HG03521 (cell line): ENCODE measurements around the gene PRMT7.

ENCODE experiments used
- ATAC-seq: cut with Tn5 transposase; IDR thresholded peaks from one replicate; pipeline ENCODE4 v1.9.1; 2021; ENCODE audit warnings: mild to moderate bottlenecking, moderate library complexity; ENCODE audit not compliant: unreplicated experiment

The PRMT7 gene

GRCh38 chr16:68387301-68387700 is 76.5 kb downstream of the PRMT7 start:
- no peak for ATAC-seq

- ATAC-seq, result no peak
These were observed 77.3 kb downstream of the PRMT7 start for GRCh38 chr16:68388124-68388523.

GRCh38 chr16:68389006-68389405 is 78.2 kb downstream of the PRMT7 start:
- ATAC-seq, result no peak

- ATAC-seq, result no peak
These were observed 79.0 kb downstream of the PRMT7 start for GRCh38 chr16:68389750-68390371.

GRCh38 chr16:68393333-68393732 is 82.5 kb downstream of the PRMT7 start:
- ATAC-seq, result no peak

- ATAC-seq, result no peak
These were observed 84.5 kb downstream of the PRMT7 start for GRCh38 chr16:68395167-68395786.

- no peak for ATAC-seq
These were observed 85.0 kb downstream of the PRMT7 start for GRCh38 chr16:68395815-68396214.

- ATAC-seq, result no peak
These were observed 85.7 kb downstream of the PRMT7 start for GRCh38 chr16:68396481-68396880.

- ATAC-seq, result no peak
These were observed 86.9 kb downstream of the PRMT7 start for GRCh38 chr16:68397710-68398201.

GRCh38 chr16:68399456-68399855 is 88.6 kb downstream of the PRMT7 start:
- ATAC-seq, result no peak

GRCh38 chr16:68400083-68400923 is 89.5 kb downstream of the PRMT7 start:
- no peak for ATAC-seq

GRCh38 chr16:68400924-68401460 is 90.2 kb downstream of the PRMT7 start:
- no peak for ATAC-seq

- no peak for ATAC-seq
These were observed 91.3 kb downstream of the PRMT7 start for GRCh38 chr16:68401871-68402747.

- ATAC-seq, result no peak
These were observed 91.9 kb downstream of the PRMT7 start for GRCh38 chr16:68402748-68403040.

GRCh38 chr16:68403177-68403576 is 92.4 kb downstream of the PRMT7 start:
- no peak for ATAC-seq

GRCh38 chr16:68403704-68404103 is 92.9 kb downstream of the PRMT7 start:
- no peak for ATAC-seq

- ATAC-seq, result no peak
These were observed 94.0 kb downstream of the PRMT7 start for GRCh38 chr16:68404736-68405345.

GRCh38 chr16:68406458-68407152 is 95.8 kb downstream of the PRMT7 start:
- no peak for ATAC-seq
